HG03558 (cell line): ENCODE measurements around the gene KCNJ18.
"Not testable (repeated sequence)": the region's sequence is repeated elsewhere in the genome, so short reads cannot be mapped to it uniquely, and the experiment has no call there.

Experiments used
- ATAC-seq: cut with Tn5 transposase; IDR thresholded peaks from one replicate; pipeline ENCODE4 v1.9.1; 2021; ENCODE audit warnings: moderate number of reproducible peaks; ENCODE audit not compliant: unreplicated experiment; ENCODE audit errors: extremely low read depth

The KCNJ18 gene

GRCh38 chr17:21719511-21720226, 27.3 kb downstream of the KCNJ18 start:
- not testable (repeated sequence) for ATAC-seq

DNA sequence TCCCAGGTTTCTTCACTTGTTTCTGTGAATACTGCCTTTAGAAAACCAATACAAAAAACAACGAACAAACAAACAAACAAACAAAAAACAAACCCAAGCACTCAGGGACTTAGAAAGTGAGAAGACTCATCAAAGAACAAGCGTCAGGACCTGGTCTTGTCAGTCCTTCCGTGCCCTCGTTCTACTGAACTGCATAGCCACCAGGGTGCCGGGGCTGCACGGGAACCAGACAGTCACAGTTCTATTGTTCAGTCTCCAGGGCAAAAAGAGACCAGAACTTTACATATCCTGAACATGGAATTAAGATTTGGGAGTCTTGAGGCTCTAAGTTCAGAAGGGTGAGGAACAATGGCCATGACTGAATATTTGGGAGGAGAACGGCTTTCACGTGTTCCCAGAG, 28.2 kb downstream of the KCNJ18 start:
- not testable (repeated sequence) for ATAC-seq

DNA sequence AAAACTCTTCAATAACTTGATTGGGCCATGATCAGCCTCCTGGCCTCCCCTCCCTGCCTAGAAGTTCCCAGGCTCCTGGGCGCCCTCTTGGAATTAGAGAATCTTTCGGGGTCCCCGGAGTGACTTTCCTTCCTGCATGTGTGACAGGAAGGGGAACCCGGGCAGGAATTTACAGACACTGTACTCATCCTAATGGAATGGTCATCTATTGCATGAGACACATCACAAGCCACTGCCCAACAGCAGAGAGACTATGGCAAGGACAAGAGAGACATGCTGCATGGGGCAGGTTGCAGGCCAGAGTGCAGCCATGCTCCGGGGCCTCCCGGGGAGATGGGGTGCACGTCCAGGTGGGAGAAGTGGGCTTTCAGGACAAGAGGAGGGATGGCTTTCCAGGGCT, 29.9 kb downstream of the KCNJ18 start:
- ATAC-seq: not testable (repeated sequence)

- not testable (repeated sequence) for ATAC-seq
Measured at GRCh38 chr17:21724216-21725006, 32.1 kb downstream of the KCNJ18 start.

DNA sequence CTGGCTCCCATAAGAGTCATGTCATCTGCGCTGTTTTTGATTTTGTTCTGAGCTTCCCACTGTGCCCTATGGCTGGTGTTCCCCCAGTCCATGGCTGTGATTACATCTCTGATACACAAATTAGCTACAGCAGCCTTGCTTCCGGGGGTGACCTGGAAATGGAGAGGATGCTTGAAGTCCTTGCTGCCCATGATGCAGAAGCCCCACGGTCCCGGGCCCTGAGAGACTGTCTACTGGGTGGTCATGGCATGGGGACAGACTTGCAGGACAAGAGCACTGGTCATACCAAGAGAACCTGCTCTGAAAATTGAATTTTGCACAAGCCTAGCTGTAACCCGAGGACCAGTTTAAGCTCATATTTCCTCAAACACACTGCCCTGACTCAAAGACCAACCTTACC, 38.8 kb downstream of the KCNJ18 start:
- not testable (repeated sequence) for ATAC-seq

GRCh38 chr17:21733931-21734330, 41.6 kb downstream of the KCNJ18 start:
- ATAC-seq: not testable (repeated sequence)

DNA sequence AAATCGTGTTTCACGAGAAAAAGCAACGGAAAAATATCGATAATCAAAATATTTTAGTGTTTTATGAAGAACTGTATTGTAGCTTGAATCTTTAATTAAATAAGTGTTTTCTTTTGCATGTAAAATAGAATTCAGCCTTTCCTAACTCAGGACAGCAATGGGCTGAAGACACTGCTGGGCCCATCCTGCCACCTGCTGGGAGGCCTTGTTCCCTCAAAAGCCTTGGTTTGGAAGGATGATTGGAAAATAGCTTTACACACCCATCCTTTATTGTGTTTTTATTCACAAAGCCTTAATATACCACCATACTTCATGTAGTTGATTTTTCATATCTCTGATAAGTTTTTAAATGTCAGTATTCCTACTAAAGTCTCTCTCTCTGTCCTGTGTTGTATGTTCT, 43.5 kb downstream of the KCNJ18 start:
- ATAC-seq: not testable (repeated sequence)

DNA sequence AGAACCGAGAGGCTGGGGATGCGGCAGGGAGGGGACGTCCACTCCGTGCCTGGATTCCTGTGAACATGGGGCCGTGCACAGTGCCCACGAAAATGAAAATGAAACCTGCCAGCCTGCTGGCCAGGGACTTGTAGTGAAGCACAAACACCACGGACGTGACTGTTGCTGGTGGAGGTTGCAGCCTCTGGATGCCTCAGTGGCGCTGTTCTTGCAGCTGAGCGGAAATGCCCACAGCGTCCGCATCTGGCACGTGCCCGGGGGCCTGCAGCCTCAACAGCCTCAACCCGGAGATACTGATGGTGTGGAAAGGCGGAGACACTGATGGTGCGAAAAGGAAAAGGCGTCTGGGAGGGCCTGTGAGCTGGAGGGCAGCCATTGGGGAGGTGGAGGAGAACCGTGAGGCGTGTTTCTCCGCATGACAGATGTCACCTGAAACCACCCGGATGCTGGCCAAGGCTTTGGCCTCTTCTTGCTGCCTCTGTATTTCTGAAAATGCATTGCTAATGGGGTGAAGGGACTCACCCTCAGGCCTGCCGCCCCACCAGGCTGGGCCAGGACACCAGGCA, 44.8 kb downstream of the KCNJ18 start:
- not testable (repeated sequence) for ATAC-seq

DNA sequence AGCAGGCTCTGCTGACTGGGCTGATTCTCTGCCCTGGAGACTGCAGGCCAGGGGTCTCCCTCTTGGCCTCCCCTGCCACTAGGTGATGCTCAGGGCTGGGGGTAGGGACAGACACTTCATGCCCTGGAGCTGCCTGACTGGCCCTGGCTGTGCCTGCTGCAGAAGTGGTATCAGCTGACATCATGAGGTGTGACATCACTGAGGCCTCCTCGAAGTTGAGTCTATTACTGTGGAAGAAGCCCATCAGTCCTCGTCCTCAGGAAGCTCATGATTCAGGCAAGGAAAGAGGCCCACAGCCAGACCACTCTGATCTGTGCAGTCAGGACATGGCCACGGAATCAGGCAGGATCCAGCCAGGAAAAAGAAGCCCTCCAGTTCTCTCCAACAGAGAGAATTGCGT, 45.9 kb downstream of the KCNJ18 start:
- ATAC-seq: not testable (repeated sequence)

GRCh38 chr17:21738877-21739474, 46.7 kb downstream of the KCNJ18 start:
- ATAC-seq: not testable (repeated sequence)

- not testable (repeated sequence) for ATAC-seq
Measured at GRCh38 chr17:21739485-21739884, 47.2 kb downstream of the KCNJ18 start.

DNA sequence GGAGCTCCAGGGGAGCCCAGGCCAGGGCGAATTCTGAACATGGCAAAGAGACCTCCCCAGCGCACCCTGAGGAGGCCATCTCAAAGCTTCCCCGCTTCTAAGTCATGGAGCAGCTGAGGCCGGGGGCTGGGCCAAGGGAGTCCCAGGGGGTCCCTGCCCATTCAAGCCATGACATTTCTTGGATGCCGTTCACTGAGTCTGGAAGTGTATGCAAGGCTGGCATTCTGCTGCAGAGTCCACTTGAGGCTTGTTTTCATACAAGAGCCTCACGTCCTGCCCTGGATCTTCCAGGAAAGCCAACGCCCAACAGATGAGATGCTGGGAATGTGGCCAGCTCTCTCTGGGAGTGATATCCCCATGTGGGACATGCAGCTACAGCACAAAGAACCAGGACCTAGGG, 48.5 kb downstream of the KCNJ18 start:
- not testable (repeated sequence) for ATAC-seq

DNA sequence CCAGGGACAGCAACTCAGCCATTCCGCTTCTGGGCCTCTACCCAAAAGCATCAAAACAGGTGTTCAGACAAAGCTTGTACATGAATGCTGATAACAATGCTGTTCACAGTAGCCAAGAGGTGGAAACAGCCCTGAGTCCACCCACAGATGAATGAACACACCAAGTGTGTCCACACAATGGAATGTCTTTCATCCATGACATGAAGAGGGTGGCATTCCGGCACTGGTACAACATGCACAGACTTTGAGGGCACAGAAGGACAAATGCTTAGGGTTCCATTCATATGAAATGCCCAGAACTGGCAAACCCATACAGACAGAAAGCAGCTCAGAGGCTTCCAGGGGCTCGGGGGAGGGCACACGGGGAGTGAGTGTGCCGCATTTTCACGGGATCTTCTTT, 49.2 kb downstream of the KCNJ18 start:
- not testable (repeated sequence) for ATAC-seq

GRCh38 chr17:21742326-21742725, 50.0 kb downstream of the KCNJ18 start:
- ATAC-seq: no peak

GRCh38 chr17:21744151-21744550, 51.8 kb downstream of the KCNJ18 start:
- not testable (repeated sequence) for ATAC-seq

- ATAC-seq: not testable (repeated sequence)
Measured at GRCh38 chr17:21744621-21745020, 52.3 kb downstream of the KCNJ18 start.

DNA sequence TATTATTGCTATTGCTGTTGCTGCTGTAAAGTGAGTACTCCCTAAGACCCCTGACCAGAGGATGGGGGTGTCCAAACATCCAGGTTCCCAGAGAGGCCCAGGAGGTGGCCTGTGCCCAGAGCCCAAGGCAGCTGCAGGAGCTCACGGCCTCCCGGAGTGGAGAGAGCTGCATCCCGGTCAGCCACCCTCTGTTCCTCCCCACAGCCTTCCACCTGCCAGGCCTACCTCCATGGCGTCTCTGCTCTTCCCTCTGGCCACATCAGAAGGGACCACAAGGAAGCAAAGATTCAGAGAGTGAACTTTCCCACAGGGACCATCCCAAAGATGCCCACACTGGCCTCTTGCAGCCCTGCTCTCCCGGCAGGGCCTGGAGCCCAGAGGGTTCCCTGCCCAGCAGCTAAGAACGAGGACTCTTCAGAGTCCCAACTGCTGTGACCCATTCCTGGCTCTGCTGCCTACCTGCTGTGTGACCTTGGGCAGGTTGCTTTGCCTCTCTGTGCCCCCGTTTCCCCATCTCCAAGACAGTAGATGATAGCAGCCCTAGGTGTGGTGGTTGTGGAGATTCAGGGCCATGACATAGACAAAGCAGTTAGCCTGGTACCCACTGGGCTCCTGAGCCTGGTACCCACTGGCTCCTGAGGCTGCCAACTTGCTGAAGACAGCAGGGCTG, 53.2 kb downstream of the KCNJ18 start:
- not testable (repeated sequence) for ATAC-seq

- not testable (repeated sequence) for ATAC-seq
Measured at GRCh38 chr17:21746415-21746814, 54.1 kb downstream of the KCNJ18 start.

DNA sequence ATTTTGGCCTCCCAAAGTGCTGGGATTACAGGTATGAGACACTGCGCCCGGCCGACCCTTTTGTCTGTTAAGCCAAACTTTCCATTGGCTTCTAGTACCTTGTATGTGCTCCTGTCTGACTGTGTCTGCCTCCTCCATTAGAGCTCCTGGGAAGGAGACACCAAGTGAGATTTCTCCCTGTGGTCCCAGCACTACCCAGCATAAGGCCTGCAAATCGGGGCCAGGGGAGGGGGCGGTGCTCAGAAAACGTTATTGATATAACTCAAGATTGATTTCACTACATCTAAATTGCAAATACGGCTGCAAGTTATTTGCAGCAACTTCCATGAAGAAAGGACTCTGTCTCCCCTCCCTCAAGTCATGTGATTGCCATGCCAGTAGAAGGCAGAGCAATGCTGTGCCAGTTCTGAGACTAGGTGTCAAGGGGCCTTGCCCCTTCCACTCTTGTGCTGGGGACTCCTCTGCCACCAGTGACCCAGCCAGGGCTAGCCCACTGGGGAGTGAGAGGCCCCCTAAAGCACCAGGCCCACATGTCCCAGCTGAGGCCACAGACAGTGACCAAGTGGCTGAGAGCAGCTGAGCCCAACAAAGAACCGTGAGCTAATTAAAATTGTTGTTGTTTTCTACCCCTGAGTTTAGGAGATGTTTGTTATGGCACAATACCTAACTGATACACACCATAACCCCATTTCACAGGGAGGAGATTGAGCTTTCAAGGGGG, 55.0 kb downstream of the KCNJ18 start:
- ATAC-seq: not testable (repeated sequence)
